ENCODE results near the gene CCDC9. TPM values are rescaled to one million over a fixed set of nuclear protein-coding genes. Genes with fewer than 3 reads are reported as not detected.

The CCDC9 gene
- total RNA-seq, 1 donor from 2014 or later: 49.2 TPM

DNA sequence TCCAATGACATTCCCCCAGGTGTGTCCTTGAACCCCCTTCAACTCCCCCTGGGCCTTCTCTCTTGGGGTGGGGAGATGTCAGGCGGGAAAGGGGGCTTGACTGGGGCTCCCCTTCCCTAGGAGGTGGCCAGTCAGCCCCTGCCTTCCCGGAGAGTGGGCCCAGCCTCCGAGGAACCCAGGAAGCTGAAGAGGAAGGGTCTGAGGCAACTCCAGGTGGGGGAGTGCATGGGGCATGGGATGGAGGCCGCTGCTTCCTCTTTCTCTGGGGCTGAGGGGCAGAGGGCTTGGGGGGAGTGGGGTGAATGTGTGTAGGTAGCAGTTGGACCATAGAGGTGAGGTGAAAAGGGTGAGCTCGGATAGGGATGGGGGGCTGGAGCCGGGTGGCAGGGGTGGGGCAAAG, 15.6 kb downstream of the CCDC9 start:
- DNase-seq (ENCODE audit: low spot score in 2 of 2, unreplicated experiment in 2 of 2): no peak
- Mint-ChIP-seq H3K9me3 (no peaks in the 10 kb centered on the region), H3K27ac (no peak overlapping the region), H3K27me3 (ENCODE audit: low read depth) (no peaks in the 10 kb centered on the region), H3K4me1 (peaks cover 21% of the 10 kb centered on the region), H3K36me3 (peaks cover 18% of the 10 kb centered on the region), H3K4me3 (peak overlapping the region; percentile 86)
- TF ChIP-seq CTCF (IDR thresholded peaks at IDR 0.05; ENCODE audit: unreplicated experiment): no peak

DNA sequence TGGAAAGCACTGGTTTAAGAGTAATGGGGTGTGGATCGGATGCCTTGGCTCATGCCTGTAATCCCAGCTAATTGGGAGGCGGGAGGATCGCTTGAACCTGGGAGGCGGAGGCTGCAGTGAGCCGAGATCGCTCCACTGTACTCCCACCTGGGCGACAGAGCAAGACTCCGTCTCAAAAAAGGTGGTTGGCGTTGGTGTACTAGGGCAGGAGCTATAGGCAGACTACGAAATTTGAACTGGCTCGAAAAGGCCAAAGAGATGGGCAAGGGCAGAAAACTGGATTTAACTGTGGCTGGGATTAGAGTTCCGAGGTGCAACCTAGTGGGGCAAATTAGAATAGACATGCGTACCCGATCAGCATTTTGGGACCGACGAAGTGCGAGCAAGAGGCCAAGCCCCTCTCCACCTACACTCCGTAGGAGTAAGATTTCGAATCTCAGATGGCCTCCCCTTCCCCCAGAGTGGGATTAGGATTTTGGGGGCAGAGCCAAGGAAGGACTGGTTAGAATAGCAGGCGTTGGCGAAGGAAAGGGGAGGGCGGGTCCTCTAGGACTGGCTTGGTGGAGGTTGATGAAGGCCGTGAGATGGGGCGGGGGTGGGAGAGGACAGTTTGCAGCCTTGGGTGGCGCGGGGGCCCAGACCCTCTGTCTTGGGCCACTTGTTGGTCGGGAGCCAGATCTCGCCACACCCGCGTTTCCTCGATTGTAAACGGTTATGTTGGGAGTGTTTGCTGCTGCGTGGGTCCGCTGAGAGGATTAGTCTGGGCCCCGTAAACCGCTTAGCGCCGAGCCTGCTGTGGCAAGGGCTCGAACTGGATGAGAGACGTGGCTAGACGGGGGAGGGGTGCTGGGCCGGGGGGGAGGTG, 16.4 kb downstream of the CCDC9 start:
- Mint-ChIP-seq H3K36me3 (peaks cover 13% of the 10 kb centered on the region), H3K27me3 (ENCODE audit: low read depth) (no peaks in the 10 kb centered on the region), H3K27ac (peak overlapping the region; percentile 97), H3K4me3 (peak overlapping the region; percentile 86), H3K9me3 (no peaks in the 10 kb centered on the region), H3K4me1 (peaks cover 21% of the 10 kb centered on the region)
- no peak for TF ChIP-seq CTCF (IDR thresholded peaks at IDR 0.05; ENCODE audit: unreplicated experiment)
- no peak for DNase-seq (ENCODE audit: low spot score in 2 of 2, unreplicated experiment in 2 of 2)

GRCh38 chr19:47273313-47274070, 17.2 kb downstream of the CCDC9 start:
- Mint-ChIP-seq H3K4me1 (peaks cover 23% of the 10 kb centered on the region), H3K27me3 (ENCODE audit: low read depth) (no peaks in the 10 kb centered on the region), H3K4me3 (peak overlapping the region; percentile 86), H3K9me3 (no peaks in the 10 kb centered on the region), H3K36me3 (peaks cover 15% of the 10 kb centered on the region), H3K27ac (peak overlapping the region; percentile 100)
- TF ChIP-seq CTCF (IDR thresholded peaks at IDR 0.05; ENCODE audit: unreplicated experiment): no peak
- DNase-seq (ENCODE audit: low spot score in 2 of 2, unreplicated experiment in 2 of 2): peak; percentile 84 to 90

GRCh38 chr19:47274071-47274890, 18.0 kb downstream of the CCDC9 start, which contains the start of gene INAFM1:
INAFM1 (plus strand) TSS chr19:47274885; CDS start chr19:47274920, 35 bp downstream.
- Mint-ChIP-seq H3K4me3 (peak within 1 kb of the TSS; percentile 86), H3K27ac (peak within 1 kb of the TSS; percentile 100), H3K27me3 (ENCODE audit: low read depth) (no peaks in the 10 kb centered on the region), H3K4me1 (peaks cover 23% of the 10 kb centered on the region), H3K36me3 (peaks cover 12% of the 10 kb centered on the region), H3K9me3 (no peaks in the 10 kb centered on the region)
- peak; percentile 99 to 100 for DNase-seq (ENCODE audit: low spot score in 2 of 2, unreplicated experiment in 2 of 2)
- TF ChIP-seq CTCF (IDR thresholded peaks at IDR 0.05; ENCODE audit: unreplicated experiment): no peak
